ENCODE measurements around the gene MSH3.
"Not testable (repeated sequence)": the region's sequence is repeated elsewhere in the genome, so short reads cannot be mapped to it uniquely, and the experiment has no call there.

MSH3 gene

GRCh38 chr5:80759866-80760577 is 105.6 kb downstream of the MSH3 start:
- DNase-seq = no peak

GRCh38 chr5:80760680-80761079 is 106.2 kb downstream of the MSH3 start:
- DNase-seq = no peak

GRCh38 chr5:80761176-80761575 is 106.7 kb downstream of the MSH3 start:
- no peak for DNase-seq

- no peak for DNase-seq
Observed at GRCh38 chr5:80761966-80762365, 107.5 kb downstream of the MSH3 start.

GRCh38 chr5:80762573-80762972 is 108.1 kb downstream of the MSH3 start:
- no peak for DNase-seq

- DNase-seq = no peak
Observed at GRCh38 chr5:80763211-80763610, 108.8 kb downstream of the MSH3 start.

- no peak for DNase-seq
Observed at GRCh38 chr5:80763873-80764647, 109.6 kb downstream of the MSH3 start.

- DNase-seq = no peak
Observed at GRCh38 chr5:80764786-80765185, 110.3 kb downstream of the MSH3 start.

GRCh38 chr5:80777347-80778287 is 123.2 kb downstream of the MSH3 start:
- DNase-seq = no peak

- no peak for DNase-seq
Observed at GRCh38 chr5:80780024-80780423, 125.6 kb downstream of the MSH3 start.

- DNase-seq = no peak
Observed at GRCh38 chr5:80780761-80781285, 126.4 kb downstream of the MSH3 start.

GRCh38 chr5:80781356-80781755 is 126.9 kb downstream of the MSH3 start:
- no peak for DNase-seq

- DNase-seq = no peak
Observed at GRCh38 chr5:80782626-80783025, 128.2 kb downstream of the MSH3 start.

GRCh38 chr5:80783751-80784150 is 129.3 kb downstream of the MSH3 start:
- not testable (repeated sequence) for DNase-seq

- DNase-seq = no peak
Observed at GRCh38 chr5:80784451-80784850, 130.0 kb downstream of the MSH3 start.

GRCh38 chr5:80789319-80790016 is 135.0 kb downstream of the MSH3 start:
- DNase-seq = peak; percentile 13

- no peak for DNase-seq
Observed at GRCh38 chr5:80790698-80791097, 136.2 kb downstream of the MSH3 start.

- no peak for DNase-seq
Observed at GRCh38 chr5:80793354-80793753, 138.9 kb downstream of the MSH3 start.

- no peak for DNase-seq
Observed at GRCh38 chr5:80796846-80797245, 142.4 kb downstream of the MSH3 start.

- no peak for DNase-seq
Observed at GRCh38 chr5:80797428-80798024, 143.1 kb downstream of the MSH3 start.

GRCh38 chr5:80798166-80798565 is 143.7 kb downstream of the MSH3 start:
- no peak for DNase-seq

- no peak for DNase-seq
Observed at GRCh38 chr5:80798633-80799032, 144.2 kb downstream of the MSH3 start.

Measured in activated CD4-positive, alpha-beta T cell treated with anti-CD3 and anti-CD28 coated beads for 48 hours (primary cell).